SK-N-MC (cell line): ENCODE measurements around the gene TALDO1.

Experiments
- DNase-seq: peaks from one replicate; pipeline ENCODE4 v3.0.0-alpha.2; 2011; ENCODE audit warnings: low read depth, low spot score
- H3K27ac ChIP-seq: fragments of 200-600 bp; sonication (generic); 2 replicates; pipeline ENCODE4 v1.5.1; 2016; ENCODE audit warnings: mixed run types
- H3K36me3 ChIP-seq: fragments of 200-600 bp; sonication (generic); 2 replicates; pipeline ENCODE4 v1.6.1; 2017; ENCODE audit warnings: antibody characterized with exemption, low read length, mixed read lengths; ENCODE audit not compliant: insufficient read depth
- H3K4me3 ChIP-seq: fragments of 200-600 bp; sonication (generic); 2 replicates; pipeline ENCODE4 v1.5.1; 2016
- H3K9ac ChIP-seq: fragments of 200-600 bp; sonication (generic); 2 replicates; pipeline ENCODE4 v1.8.0; 2017; ENCODE audit warnings: mixed run types, mixed read lengths; ENCODE audit not compliant: insufficient read length
- H3K9me3 ChIP-seq: fragments of 200-600 bp; sonication (generic); 2 replicates; pipeline ENCODE4 v1.6.1; 2017; ENCODE audit warnings: low read depth, mild to moderate bottlenecking, antibody characterized with exemption, low read length, moderate library complexity, mixed read lengths
- EZH2 ChIP-seq: fragments of 200-600 bp; sonication (generic); IDR thresholded peaks from one replicate; pipeline ENCODE4 v1.6.1; 2017; ENCODE audit warnings: antibody characterized with exemption
- FOXP2 ChIP-seq: optimal IDR thresholded peaks from 2 replicates; pipeline ENCODE3; 2011; ENCODE audit warnings: mild to moderate bottlenecking, moderate library complexity; ENCODE audit not compliant: insufficient read depth; ENCODE audit errors: extremely low read length, control extremely low read depth
- POLR2AphosphoS5 ChIP-seq: IDR thresholded peaks from 2 replicates; pipeline ENCODE4 v1.6.1; 2012; ENCODE audit warnings: mild to moderate bottlenecking, low read depth, low read length, borderline replicate concordance

The TALDO1 gene

DNA sequence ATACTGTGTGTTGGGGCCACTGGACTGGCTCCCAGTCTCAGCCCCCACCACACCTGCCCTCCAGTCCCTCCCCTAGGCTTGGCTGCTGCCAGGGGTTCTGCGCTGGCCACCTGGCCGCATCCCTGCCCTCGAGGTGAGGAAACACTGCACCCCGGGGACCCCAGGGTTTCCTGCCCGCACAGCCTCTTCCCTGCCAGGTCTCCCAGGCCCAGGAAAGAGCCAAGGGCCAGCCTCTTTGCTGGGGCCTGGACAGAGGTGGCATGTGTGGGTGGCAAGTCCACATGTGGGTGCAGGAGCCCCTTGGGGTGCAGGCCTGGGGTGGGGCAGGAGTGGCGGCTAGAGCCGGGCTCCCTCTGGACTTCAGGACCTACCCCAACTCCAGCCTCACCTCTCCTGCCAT lies 38.8 kb upstream of the TALDO1 start:
- no peak for DNase-seq
- no peak overlapping the region for H3K9ac ChIP-seq
- H3K36me3 ChIP-seq = no peaks in the 10 kb centered on the region
- no peak overlapping the region for H3K27ac ChIP-seq
- H3K9me3 ChIP-seq = no peaks in the 10 kb centered on the region
- TF ChIP-seq POLR2AphosphoS5 (no peak), FOXP2 (no peak), EZH2 (no peak)
- H3K4me3 ChIP-seq = no peak overlapping the region

DNA sequence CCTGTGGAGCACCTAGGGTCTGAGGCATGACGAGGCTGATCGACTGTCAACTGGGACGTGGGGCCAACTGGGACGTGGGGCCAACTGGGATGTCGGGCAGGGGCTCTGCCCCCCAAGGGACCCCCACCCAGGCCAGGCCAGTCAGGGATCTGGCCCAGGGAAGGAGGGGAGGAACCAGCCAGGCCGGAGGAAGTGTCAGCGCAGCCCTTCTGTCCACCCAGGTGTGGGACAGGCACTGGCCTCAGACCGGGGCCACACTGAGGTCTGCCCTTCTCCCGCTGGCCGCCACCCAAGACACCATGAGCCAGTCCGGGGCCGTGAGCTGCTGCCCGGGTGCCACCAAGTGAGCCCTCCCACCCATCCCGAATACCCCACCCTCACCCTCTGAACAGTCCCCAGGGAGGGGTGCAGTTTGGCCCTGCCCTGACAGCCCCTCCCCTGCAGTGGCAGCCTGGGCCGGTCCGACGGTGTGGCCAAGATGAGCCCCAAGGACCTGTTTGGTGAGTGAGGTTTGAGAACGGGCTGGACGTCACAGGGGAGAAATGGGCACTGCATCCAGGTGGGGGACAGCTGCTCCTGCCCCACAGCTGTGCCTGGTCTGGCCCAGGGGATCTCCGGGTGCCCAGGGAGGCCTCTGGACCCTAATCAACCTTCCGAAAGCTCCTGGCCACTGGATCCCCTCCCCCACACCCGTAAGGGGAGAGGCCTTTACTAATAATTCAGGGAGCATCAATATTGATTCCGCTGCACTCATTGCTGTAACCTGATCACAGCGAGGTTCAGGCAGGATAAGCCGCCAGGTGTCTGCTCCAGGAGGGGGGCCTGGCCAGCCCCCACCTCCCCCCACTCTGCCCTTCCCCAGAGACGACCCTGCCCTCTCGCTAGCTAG lies 37.9 kb upstream of the TALDO1 start:
- H3K9me3 ChIP-seq = no peaks in the 10 kb centered on the region
- H3K9ac ChIP-seq = no peak overlapping the region
- TF ChIP-seq POLR2AphosphoS5 (no peak), EZH2 (no peak), FOXP2 (no peak)
- H3K4me3 ChIP-seq = no peak overlapping the region
- H3K36me3 ChIP-seq = no peaks in the 10 kb centered on the region
- no peak overlapping the region for H3K27ac ChIP-seq
- no peak for DNase-seq

DNA sequence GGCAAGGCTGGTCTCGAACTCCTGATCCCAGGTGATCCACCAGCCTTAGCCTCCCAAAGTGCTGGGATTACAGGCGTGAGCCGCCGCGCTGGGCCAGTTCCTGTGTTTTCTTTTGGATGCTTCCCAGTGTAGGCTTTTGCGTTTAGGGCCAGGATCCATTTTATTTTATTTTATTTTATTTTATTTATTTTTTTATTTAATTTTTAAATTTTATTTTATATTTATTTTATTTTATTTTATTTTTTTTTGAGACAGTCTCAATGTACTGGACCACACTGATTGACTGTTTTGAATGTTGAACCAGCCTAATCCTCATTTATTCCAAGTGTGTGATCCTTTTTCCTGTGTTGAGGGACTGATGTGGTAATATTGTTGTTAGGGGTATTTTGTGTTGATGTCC lies 32.8 kb upstream of the TALDO1 start:
- Histone ChIP-seq H3K36me3 (no peaks in the 10 kb centered on the region), H3K27ac (no peak overlapping the region), H3K4me3 (no peak overlapping the region), H3K9me3 (no peaks in the 10 kb centered on the region), H3K9ac (no peak overlapping the region)
- TF ChIP-seq FOXP2 (no peak), EZH2 (no peak)
- no peak for DNase-seq

DNA sequence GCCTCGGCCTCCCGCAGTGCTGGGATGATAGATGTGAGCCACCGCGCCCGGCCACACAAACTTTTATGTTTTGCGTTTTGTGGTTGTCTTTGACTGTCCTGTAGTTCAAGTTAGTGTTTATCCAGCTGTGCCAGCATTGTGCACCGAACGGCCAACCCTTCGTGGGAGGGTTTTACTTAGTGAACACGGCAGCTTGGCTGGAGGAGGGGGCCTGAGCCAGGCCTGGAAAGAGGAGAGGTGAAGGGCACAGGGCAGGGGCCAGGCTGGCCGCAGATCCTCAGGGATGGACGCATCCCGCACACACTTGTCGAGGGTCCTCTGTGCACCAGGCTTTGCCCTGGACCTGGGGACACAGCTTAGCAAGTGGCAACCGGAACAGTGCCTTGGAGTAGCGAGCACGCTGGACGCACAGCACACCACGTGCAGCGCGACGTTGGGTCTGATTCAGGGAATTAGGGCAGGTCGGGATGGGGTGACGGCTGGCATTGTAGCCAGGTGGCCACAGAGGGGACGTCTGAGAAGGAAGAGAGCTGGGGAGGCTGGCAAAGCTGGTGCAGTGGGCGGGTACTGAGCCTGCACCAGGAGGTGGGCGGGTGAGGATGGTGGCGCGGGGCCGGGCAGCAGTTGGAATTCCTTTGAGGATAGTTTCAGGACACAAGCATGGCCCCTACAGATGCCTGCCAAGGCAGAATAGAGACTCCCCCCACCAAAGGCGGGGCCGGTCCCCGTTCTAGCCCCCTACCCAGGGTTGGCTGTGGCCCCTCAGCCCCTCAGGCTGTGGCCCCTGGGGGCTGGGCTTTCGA lies 27.8 kb upstream of the TALDO1 start:
- no peak for DNase-seq
- Histone ChIP-seq H3K9ac (no peak overlapping the region), H3K4me3 (no peak overlapping the region), H3K36me3 (no peaks in the 10 kb centered on the region), H3K9me3 (no peaks in the 10 kb centered on the region), H3K27ac (no peak overlapping the region)
- no peak for TF ChIP-seq FOXP2
- no peak for TF ChIP-seq EZH2
- TF ChIP-seq POLR2AphosphoS5 = no peak

DNA sequence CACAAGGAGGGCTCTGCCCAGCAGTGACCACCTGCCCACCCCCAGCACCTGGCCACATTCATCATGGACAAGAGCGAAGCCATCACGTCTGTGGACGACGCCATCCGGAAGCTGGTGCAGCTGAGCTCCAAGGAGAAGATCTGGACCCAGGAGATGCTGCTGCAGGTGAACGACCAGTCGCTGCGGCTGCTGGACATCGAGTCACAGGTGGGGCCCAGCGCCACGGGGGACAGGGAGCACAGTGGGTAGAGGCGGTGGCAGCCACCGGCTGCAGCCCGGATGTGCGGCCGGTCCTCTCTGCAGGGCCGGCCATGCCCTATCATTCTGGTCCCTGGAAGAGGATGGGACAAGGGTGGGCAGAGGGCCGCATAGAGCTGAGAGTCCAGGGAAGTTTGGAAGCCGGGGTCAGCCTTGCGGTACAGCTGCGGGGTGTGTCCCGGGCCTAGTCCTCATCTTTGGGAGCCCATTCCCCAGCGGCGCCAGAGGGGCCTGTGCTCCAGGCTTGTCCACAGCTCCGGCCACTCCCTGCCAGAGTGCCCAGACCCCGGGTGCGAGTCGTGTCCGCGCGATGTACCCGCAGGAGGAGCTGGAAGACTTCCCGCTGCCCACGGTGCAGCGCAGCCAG lies 27.1 kb upstream of the TALDO1 start:
- no peak overlapping the region for H3K9ac ChIP-seq
- TF ChIP-seq FOXP2 = no peak
- TF ChIP-seq EZH2 = no peak
- TF ChIP-seq POLR2AphosphoS5 = no peak
- H3K36me3 ChIP-seq = no peaks in the 10 kb centered on the region
- H3K4me3 ChIP-seq = peak overlapping the region; percentile 72
- no peaks in the 10 kb centered on the region for H3K9me3 ChIP-seq
- no peak for DNase-seq
- no peak overlapping the region for H3K27ac ChIP-seq

DNA sequence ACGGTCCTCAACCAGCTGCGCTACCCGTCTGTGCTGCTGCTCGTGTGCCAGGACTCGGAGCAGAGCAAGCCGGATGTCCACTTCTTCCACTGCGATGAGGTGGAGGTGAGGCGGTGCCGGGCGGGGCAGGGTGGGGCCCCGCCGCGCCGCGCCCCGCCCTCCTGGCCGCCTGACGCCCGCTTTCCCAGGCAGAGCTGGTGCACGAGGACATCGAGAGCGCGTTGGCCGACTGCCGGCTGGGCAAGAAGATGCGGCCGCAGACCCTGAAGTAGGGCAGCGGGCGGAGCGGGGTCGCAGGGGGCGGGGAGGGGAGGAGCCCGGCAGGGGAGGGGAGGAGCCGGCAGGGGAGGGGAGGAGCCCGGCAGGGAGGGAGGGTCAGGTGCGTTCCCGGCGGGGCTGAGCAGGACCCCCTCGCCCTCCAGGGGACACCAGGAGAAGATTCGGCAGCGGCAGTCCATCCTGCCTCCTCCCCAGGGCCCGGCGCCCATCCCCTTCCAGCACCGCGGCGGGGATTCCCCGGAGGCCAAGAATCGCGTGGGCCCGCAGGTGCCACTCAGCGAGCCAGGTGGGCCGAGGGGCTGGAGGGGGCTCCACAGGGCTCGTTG lies 26.5 kb upstream of the TALDO1 start:
- H3K36me3 ChIP-seq = no peaks in the 10 kb centered on the region

DNA sequence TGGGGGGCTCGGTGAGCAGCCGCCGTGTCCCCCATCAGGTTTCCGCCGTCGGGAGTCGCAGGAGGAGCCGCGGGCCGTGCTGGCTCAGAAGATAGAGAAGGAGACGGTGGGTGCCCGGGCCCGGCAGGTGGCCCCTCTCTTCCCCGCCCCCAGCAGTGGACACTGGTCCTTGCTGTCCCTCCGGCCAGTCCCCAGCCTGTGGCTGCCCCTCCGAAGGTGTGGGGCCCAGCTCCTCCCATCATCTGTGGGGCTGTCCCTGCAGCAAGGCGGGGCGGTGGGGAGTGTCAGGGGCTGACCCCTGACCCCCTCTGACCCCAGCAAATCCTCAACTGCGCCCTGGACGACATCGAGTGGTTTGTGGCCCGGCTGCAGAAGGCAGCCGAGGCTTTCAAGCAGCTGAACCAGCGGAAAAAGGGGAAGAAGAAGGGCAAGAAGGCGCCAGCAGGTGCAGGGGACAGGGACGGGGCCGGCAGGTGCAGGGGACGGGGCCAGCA lies 26.0 kb upstream of the TALDO1 start:
- peak overlapping the region; percentile 33; the same call in 1 of the 2 replicates for H3K4me3 ChIP-seq
- TF ChIP-seq POLR2AphosphoS5 (no peak), FOXP2 (no peak), EZH2 (no peak)
- no peak overlapping the region for H3K27ac ChIP-seq
- DNase-seq = no peak
- no peak overlapping the region for H3K9ac ChIP-seq
- no peaks in the 10 kb centered on the region for H3K36me3 ChIP-seq
- H3K9me3 ChIP-seq = no peaks in the 10 kb centered on the region

More for the DNA sequence above, 26.5 kb upstream of the TALDO1 start:
- no peak for DNase-seq
- TF ChIP-seq FOXP2 (no peak), POLR2AphosphoS5 (no peak), EZH2 (no peak)
- Histone ChIP-seq H3K9me3 (no peaks in the 10 kb centered on the region), H3K4me3 (peak overlapping the region; percentile 72), H3K9ac (no peak overlapping the region), H3K27ac (no peak overlapping the region)
